CD4-positive, alpha-beta T cell treated with Interleukin-2 at 100 ng/mL for 4 hours (primary cell): ENCODE measurements around the gene CGRRF1.

Experiments used
- DNase-seq: peaks from one replicate; pipeline ENCODE4 v3.0.0-alpha.2; 2020; ENCODE audit warnings: low spot score

The CGRRF1 gene

DNA sequence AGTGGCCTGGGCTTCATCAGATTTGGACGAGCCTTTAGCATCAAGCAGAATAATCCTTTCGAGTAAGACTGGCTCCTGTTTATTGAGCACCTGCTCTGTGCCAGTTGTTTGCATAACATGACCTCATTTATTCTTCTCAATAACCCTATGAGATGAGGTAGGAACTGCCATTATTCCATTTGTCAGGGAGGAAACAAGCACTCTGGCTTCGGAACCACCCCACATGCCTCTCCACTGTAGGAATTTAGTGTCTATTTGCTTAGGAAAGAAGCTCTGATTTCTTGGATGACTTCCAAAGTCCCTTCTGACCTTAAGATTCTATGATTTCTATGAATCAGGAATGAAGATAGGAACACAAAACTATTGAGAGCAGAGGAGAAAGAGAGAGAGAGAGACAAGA, 68.3 kb downstream of the CGRRF1 start:
- DNase-seq: no peak

DNA sequence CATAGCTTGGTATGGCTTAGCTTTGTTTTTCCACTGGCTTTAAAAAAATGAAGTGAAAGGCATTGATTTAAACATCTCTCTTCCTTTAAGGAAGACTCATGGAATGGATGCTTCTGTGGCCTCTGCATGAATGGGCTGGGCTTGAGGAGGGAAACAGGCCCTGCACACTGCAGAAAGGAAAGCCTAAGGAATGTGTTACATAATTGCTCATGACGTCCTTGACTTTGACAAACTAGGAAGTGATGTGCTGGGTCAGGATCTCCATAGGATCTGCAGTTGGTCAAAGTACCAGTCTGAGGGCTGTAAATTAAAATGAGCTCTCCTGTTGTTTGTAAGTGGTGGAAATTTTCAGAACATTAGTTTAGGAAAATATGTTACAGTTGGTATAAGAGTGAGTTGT, 69.9 kb downstream of the CGRRF1 start:
- no peak for DNase-seq

DNA sequence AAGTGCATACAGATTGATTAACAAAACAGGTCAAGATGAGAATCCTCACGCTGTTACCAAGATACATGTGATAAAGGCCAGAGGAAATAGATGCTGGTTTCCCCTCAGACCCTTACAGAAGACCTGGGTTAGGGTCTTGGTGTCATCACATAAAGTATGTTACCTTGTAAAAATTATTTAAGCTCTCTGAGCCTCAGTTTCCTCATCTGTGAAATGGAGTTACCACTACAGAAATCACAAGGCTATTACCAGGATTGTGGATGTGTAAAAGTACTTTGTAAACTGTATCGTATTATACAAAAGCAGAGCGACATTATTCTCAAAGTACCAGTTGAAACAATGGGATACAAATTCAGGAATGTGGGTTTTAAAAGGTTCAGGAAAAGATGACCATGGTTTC, 71.2 kb downstream of the CGRRF1 start:
- no peak for DNase-seq

DNA sequence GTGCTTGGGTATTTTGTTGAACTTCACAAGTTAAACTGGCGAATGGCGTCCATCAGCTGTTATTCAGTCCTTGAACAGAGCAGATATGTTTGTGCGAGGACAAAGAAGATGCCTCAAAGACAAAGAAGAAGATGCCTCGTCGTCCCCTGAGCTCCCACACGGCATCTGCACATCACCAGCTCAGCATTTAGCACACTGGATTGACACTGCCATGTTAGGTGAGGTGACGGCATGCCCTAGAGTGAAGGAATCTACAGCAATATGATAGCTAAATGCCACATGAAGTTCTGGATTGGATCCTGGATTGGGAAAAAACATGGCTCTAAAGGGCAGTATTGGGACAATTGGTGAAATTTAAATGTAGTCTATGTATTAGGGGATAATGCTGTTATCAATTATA, 72.6 kb downstream of the CGRRF1 start:
- no peak for DNase-seq

DNA sequence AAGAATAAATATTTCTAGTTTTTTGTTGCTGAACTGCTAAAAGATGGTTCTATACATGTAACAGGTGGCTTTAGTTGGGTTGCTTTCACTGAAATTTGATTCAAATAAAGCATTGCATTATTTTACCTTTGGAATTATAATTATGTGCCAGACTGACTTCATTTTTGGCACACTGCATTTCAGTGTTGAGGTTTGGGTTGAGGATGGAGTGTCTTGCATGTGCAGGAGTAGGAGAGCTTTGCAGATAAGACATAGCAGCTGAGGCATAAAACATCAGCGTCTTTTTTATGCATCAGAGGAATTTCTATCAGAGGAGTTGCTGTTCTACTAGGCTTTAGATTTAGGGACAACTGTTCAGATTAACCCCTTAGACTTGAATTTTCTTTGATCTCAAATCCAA, 74.4 kb downstream of the CGRRF1 start:
- no peak for DNase-seq

DNA sequence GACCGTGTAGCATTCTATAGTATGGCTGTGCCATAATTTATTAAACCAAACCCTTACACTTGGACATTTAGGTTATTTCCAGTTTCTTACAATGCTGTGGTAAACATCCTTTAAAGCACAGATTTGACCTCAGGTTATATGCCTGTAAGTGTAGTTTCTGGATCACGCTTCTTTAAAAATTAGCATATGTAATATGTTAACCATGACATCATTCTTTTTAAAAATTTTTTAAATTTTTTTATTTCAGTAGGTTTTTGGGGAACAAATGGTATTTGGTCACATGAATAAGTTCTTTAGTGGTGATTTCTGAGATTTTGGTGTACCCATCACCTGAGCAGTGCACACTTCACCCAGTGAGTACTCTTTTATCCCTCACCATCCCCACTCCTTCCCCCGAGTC, 75.5 kb downstream of the CGRRF1 start:
- DNase-seq: no peak
